H9 (cell line): ENCODE data around the gene KIZ. TPM values are rescaled to one million over a fixed set of nuclear protein-coding genes. Genes with fewer than 3 reads are reported as not detected.
"Not testable (repeated sequence)": the region's sequence is repeated elsewhere in the genome, so short reads cannot be mapped to it uniquely, and the experiment has no call there.

ENCODE experiments used
- DNase-seq: peaks from one replicate; pipeline ENCODE4 v3.0.0-alpha.2; 2017
- H2AFZ ChIP-seq: one replicate; pipeline ENCODE4 v1.6.1; 2013; ENCODE audit warnings: mild to moderate bottlenecking, low read length, control low read depth, moderate library complexity
- H2AK5ac ChIP-seq: 2 replicates; pipeline ENCODE4 v1.6.1; 2013; ENCODE audit warnings: low read length, control low read depth, mixed read lengths; ENCODE audit not compliant: insufficient read length
- H2BK120ac ChIP-seq: one replicate; pipeline ENCODE4 v1.6.1; 2013; ENCODE audit warnings: low read depth, mild to moderate bottlenecking, low read length, control low read depth, inconsistent platforms; ENCODE audit not compliant: poor library complexity, severe bottlenecking
- H2BK12ac ChIP-seq: 2 replicates; pipeline ENCODE4 v1.6.1; 2013; ENCODE audit warnings: low read length, control low read depth, mixed read lengths, low read depth; ENCODE audit not compliant: insufficient read length
- H2BK15ac ChIP-seq: 2 replicates; pipeline ENCODE4 v1.6.1; 2013; ENCODE audit warnings: low read depth, low read length, control low read depth
- H2BK20ac ChIP-seq: one replicate; pipeline ENCODE4 v1.6.1; 2013; ENCODE audit warnings: low read depth, mild to moderate bottlenecking, low read length, control low read depth, inconsistent platforms; ENCODE audit not compliant: poor library complexity, severe bottlenecking
- H2BK5ac ChIP-seq: 2 replicates; pipeline ENCODE4 v1.6.1; 2013; ENCODE audit warnings: low read length, control low read depth, mixed read lengths; ENCODE audit not compliant: insufficient read length
- H3K14ac ChIP-seq: 2 replicates; pipeline ENCODE4 v1.6.1; 2013; ENCODE audit warnings: low read length, control low read depth; ENCODE audit not compliant: insufficient read depth
- H3K18ac ChIP-seq: 2 replicates; pipeline ENCODE4 v1.6.1; 2013; ENCODE audit warnings: low read depth, mild to moderate bottlenecking, mixed read lengths, low read length, control low read depth; ENCODE audit not compliant: insufficient read length
- H3K23ac ChIP-seq: 2 replicates; pipeline ENCODE4 v1.6.1; 2013; ENCODE audit warnings: low read length, control low read depth, mixed read lengths, low read depth; ENCODE audit not compliant: insufficient read length
- H3K23me2 ChIP-seq: 2 replicates; pipeline ENCODE4 v1.6.1; 2013; ENCODE audit warnings: low read depth, mild to moderate bottlenecking, mixed read lengths, low read length, control low read depth; ENCODE audit not compliant: insufficient read length, poor library complexity, severe bottlenecking
- H3K27ac ChIP-seq: 2 replicates; pipeline ENCODE4 v1.5.1; 2013; ENCODE audit warnings: low read length, control low read depth, mixed read lengths, low read depth; ENCODE audit not compliant: insufficient read length
- H3K27me3 ChIP-seq: 2 replicates; pipeline ENCODE4 v1.6.1; 2013; ENCODE audit warnings: low read length, control low read depth, inconsistent platforms; ENCODE audit not compliant: insufficient read depth
- H3K4ac ChIP-seq: 2 replicates; pipeline ENCODE4 v1.6.1; 2013; ENCODE audit warnings: low read depth, mild to moderate bottlenecking, control low read depth, inconsistent platforms, low read length, moderate library complexity
- H3K4me1 ChIP-seq: 2 replicates; pipeline ENCODE4 v1.6.1; 2013; ENCODE audit warnings: low read length, control low read depth, inconsistent platforms; ENCODE audit not compliant: insufficient read depth
- H3K4me2 ChIP-seq: 2 replicates; pipeline ENCODE4 v1.6.1; 2013; ENCODE audit warnings: low read length, control low read depth, mixed read lengths; ENCODE audit not compliant: insufficient read length, insufficient read depth
- H3K56ac ChIP-seq: 2 replicates; pipeline ENCODE4 v1.6.1; 2013; ENCODE audit warnings: low read depth, mild to moderate bottlenecking, mixed read lengths, low read length, control low read depth; ENCODE audit not compliant: insufficient read length
- H3K79me1 ChIP-seq: 2 replicates; pipeline ENCODE4 v1.6.1; 2013; ENCODE audit warnings: low read depth, mild to moderate bottlenecking, moderate library complexity, low read length, control low read depth, inconsistent platforms; ENCODE audit not compliant: insufficient read depth, poor library complexity, severe bottlenecking
- H3K79me2 ChIP-seq: 2 replicates; pipeline ENCODE4 v1.6.1; 2013; ENCODE audit warnings: low read length, control low read depth, inconsistent platforms; ENCODE audit not compliant: insufficient read depth
- H3K9ac ChIP-seq: 2 replicates; pipeline ENCODE4 v1.6.1; 2013; ENCODE audit warnings: low read length, control low read depth, mixed read lengths; ENCODE audit not compliant: insufficient read length; ENCODE audit errors: extremely low read depth
- H3K9me3 ChIP-seq: one replicate; pipeline ENCODE4 v1.6.1; 2013; ENCODE audit warnings: low read depth, low read length, inconsistent platforms; ENCODE audit not compliant: control insufficient read depth
- H3T11ph ChIP-seq: one replicate; pipeline ENCODE4 v1.6.1; 2013; ENCODE audit warnings: mild to moderate bottlenecking, low read length, control low read depth, inconsistent platforms
- H4K20me1 ChIP-seq: one replicate; pipeline ENCODE4 v1.6.1; 2013; ENCODE audit not compliant: control insufficient read depth, insufficient read length, insufficient read depth
- H4K5ac ChIP-seq: 2 replicates; pipeline ENCODE4 v1.6.1; 2013; ENCODE audit warnings: low read depth, mild to moderate bottlenecking, mixed read lengths, low read length, control low read depth; ENCODE audit not compliant: insufficient read length
- H4K8ac ChIP-seq: replicated peaks from 2 replicates; pipeline ENCODE4 v1.6.1; 2013; ENCODE audit warnings: low read length, control low read depth, mixed read lengths, low read depth; ENCODE audit not compliant: insufficient read length
- H4K91ac ChIP-seq: 2 replicates; pipeline ENCODE4 v1.6.1; 2013; ENCODE audit warnings: low read depth, mild to moderate bottlenecking, moderate library complexity, mixed read lengths, low read length, control low read depth; ENCODE audit not compliant: insufficient read length
- H3K27ac Mint-ChIP-seq, 3 experiments: 2 replicates in 2 of 3; 3 replicates in 1 of 3; pipeline ENCODE4 v1.8.0; 2020 to 2021; ENCODE audit warnings: mixed read lengths in 3 of 3, mild to moderate bottlenecking in 1 of 3, moderate library complexity in 1 of 3
- H3K27me3 Mint-ChIP-seq: 2 replicates; pipeline ENCODE4 v1.8.0; 2021; ENCODE audit warnings: low read depth, mild to moderate bottlenecking, moderate library complexity, mixed read lengths
- H3K36me3 Mint-ChIP-seq, 3 experiments: 2 replicates in 2 of 3; 3 replicates in 1 of 3; pipeline ENCODE4 v1.8.0; 2020 to 2021; ENCODE audit warnings: low read depth in 3 of 3, mixed read lengths in 3 of 3; ENCODE audit not compliant: insufficient read depth in 1 of 3
- H3K4me1 Mint-ChIP-seq, 2 experiments: 2 replicates each; pipeline ENCODE4 v1.8.0; 2020; ENCODE audit warnings: mixed read lengths in 2 of 2
- H3K4me3 Mint-ChIP-seq, 2 experiments: 2 replicates in 1 of 2; 3 replicates in 1 of 2; pipeline ENCODE4 v1.8.0; 2020 to 2021; ENCODE audit warnings: mild to moderate bottlenecking in 2 of 2, mixed read lengths in 2 of 2, moderate library complexity in 1 of 2
- H3K9me3 Mint-ChIP-seq, 2 experiments: 2 replicates in 1 of 2; 3 replicates in 1 of 2; pipeline ENCODE4 v1.8.0; 2020; ENCODE audit warnings: mild to moderate bottlenecking in 2 of 2, mixed read lengths in 2 of 2, moderate library complexity in 1 of 2
- CTCF ChIP-seq: fragments of 200-600 bp; sonication (generic); conservative IDR thresholded peaks from 3 replicates; pipeline ENCODE4 v1.8.0; 2021; ENCODE audit warnings: antibody characterized with exemption, mild to moderate bottlenecking
- WGBS: extraction: QIAGEN DNeasy Blood & Tissue Kit; methylation state at CpG from one replicate; pipeline ENCODE4 v1.1.7; 2013; ENCODE audit warnings: missing lambda C conversion rate, low lambda C conversion rate, mixed read lengths; ENCODE audit not compliant: insufficient read length; ENCODE audit errors: extremely low coverage; 5-methylcytosine and 5-hydroxymethylcytosine counted together
- total RNA-seq: library from RNA; stranded (reverse); gene quantifications from 2 replicates; pipeline ENCODE4 v1.2.1, GENCODE V29; 2021

KIZ gene
- total RNA-seq, 1 experiment from 2014 or later: 29.3 TPM

- Histone ChIP-seq H3K23ac (no peak overlapping the region), H4K20me1 (no peaks in the 10 kb centered on the region), H4K91ac (no peak overlapping the region), H3K56ac (no peak overlapping the region), H3K18ac (no peak overlapping the region), H4K8ac (no peak overlapping the region), H2BK120ac (no peak overlapping the region), H3K4me1 (no peaks in the 10 kb centered on the region; the same call in 1 of the 2 replicates), H2AFZ (no peak overlapping the region), H3K23me2 (no peaks in the 10 kb centered on the region), H2BK12ac (no peak overlapping the region), H2AK5ac (no peak overlapping the region), H3K27me3 (no peaks in the 10 kb centered on the region), H3K27ac (no peak overlapping the region), H3K9me3 (no peaks in the 10 kb centered on the region), H3T11ph (no peak overlapping the region), H2BK5ac (no peak overlapping the region), H2BK15ac (no peak overlapping the region), H3K79me1 (no peaks in the 10 kb centered on the region), H3K4me2 (no peak overlapping the region), H3K79me2 (no peaks in the 10 kb centered on the region), H3K14ac (no peak overlapping the region), H2BK20ac (no peak overlapping the region), H4K5ac (no peak overlapping the region), H3K9ac (no peak overlapping the region), H3K4ac (no peak overlapping the region)
- TF ChIP-seq CTCF: no peak
- DNase-seq: no peak
- Mint-ChIP-seq H3K4me3 (no peak overlapping the region), H3K27me3 (peaks cover 2% of the 10 kb centered on the region; the same call in 1 of the 2 replicates), H3K9me3 (peaks cover 0 to 4% of the 10 kb centered on the region in 2 experiments; a peak in 1 of 5 replicates), H3K27ac (no peak overlapping the region), H3K4me1 (peaks cover 8 to 10% of the 10 kb centered on the region in 2 experiments), H3K36me3 (peaks cover 14 to 20% (median 16%) of the 10 kb centered on the region in 3 experiments)
- WGBS: no CpG with 5 or more reads among the region's 3 CpGs
These were observed 120.3 kb downstream of the KIZ start for GRCh38 chr20:21246161-21246560.

GRCh38 chr20:21247603-21248095 lies 121.8 kb downstream of the KIZ start:
- H2AK5ac ChIP-seq, H3K27me3 ChIP-seq: not testable (repeated sequence)
- peaks cover 14 to 20% (median 16%) of the 10 kb centered on the region in 3 experiments for H3K36me3 Mint-ChIP-seq

More at GRCh38 chr20:21247603-21248095, 121.8 kb downstream of the KIZ start:
- DNase-seq, H4K91ac ChIP-seq, H2BK20ac ChIP-seq, H3K23ac ChIP-seq, H3K4ac ChIP-seq, H3K56ac ChIP-seq, H3K9me3 Mint-ChIP-seq, H2BK12ac ChIP-seq, H3K14ac ChIP-seq, H3K9ac ChIP-seq, H3K18ac ChIP-seq, H4K8ac ChIP-seq, H4K5ac ChIP-seq, H3K4me2 ChIP-seq, H3K4me3 Mint-ChIP-seq, H3K27ac ChIP-seq, H3K79me1 ChIP-seq, H4K20me1 ChIP-seq, H3T11ph ChIP-seq, H2BK15ac ChIP-seq, H3K4me1 ChIP-seq, H3K27ac Mint-ChIP-seq, H2AFZ ChIP-seq, H3K27me3 Mint-ChIP-seq, H2BK5ac ChIP-seq, H3K79me2 ChIP-seq, H3K4me1 Mint-ChIP-seq, H2BK120ac ChIP-seq, H3K23me2 ChIP-seq, H3K9me3 ChIP-seq: not testable (repeated sequence)
- no CpG with 5 or more reads among the region's 8 CpGs for WGBS
